GM21576 (cell line): ENCODE results near the gene JOSD1.

Source experiments
- ATAC-seq: cut with Tn5 transposase; IDR thresholded peaks from one replicate; pipeline ENCODE4 v1.9.1; 2021; ENCODE audit warnings: mild to moderate bottlenecking, moderate library complexity; ENCODE audit not compliant: unreplicated experiment

JOSD1 gene

GRCh38 chr22:38700789-38701628, at the start of gene JOSD1:
Gene JOSD1, minus strand, starts transcription at chr22:38700943. Its CDS starts 956 bp downstream, at chr22:38699987.
- ATAC-seq, result peak; percentile 32

DNA sequence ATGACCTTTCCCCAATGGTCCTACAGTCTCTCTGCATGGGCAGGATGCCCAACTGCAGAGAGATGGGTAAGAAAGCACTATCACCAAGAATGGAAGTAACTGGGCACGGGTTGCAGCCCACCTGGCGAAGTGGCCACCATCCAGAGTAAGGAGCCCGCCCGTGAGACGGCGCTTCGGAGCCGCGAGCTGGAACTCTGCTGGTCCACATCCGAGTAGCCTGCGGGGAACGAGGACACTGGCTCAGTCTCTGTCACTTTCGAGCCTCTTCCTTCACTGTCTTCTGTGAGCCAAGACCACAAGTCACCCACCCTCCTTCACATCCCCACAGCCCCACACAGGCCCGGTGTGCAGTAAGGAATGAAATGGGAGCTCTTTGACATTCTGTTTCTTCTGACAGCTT, 49.4 kb upstream of the JOSD1 start:
- no peak for ATAC-seq

GRCh38 chr22:38748487-38749136, 47.9 kb upstream of the JOSD1 start:
- no peak for ATAC-seq

- ATAC-seq, result no peak
Observed at GRCh38 chr22:38745676-38746460, 45.1 kb upstream of the JOSD1 start.

DNA sequence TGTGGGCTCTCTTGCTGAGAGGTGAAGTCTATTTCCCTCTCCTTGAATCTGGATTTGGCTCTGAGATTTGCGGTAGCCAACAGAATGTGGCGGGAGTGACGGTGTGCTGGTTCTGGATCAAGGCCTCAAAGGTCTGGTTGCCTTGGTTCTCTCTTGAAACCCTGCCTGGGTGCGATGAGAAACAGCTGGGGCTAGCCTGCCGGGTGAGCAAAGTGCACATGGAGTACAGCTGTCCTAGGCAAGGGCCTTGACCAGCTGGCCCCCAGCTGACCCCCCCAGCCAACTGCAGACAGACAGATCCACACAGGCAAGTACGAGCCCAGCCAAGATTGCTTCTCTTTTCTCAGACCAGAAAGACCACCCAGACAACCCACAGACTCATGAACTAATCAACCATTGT, 44.2 kb upstream of the JOSD1 start:
- no peak for ATAC-seq

GRCh38 chr22:38742176-38742942, 41.6 kb upstream of the JOSD1 start:
- no peak for ATAC-seq

DNA sequence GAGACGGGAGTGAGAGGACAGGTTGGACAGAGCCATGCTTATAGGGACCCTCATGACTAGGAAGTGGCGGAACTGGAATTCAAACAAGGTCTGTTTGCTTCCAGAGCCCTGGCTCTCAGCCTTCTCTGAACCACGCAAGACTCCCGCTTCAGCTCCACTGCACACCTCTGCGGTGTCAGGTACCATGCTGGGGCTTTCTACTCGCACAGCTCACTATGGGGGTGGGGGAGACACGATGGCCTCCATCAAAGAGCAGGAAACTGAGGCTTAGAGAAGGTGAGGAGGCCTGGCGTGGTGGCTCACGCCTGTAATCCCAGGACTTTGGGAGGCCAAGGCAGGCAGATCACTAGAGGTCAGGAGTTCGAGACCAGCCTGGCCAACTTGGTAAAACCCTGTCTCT, 40.8 kb upstream of the JOSD1 start:
- no peak for ATAC-seq

- no peak for ATAC-seq
Observed at GRCh38 chr22:38741166-38741565, 40.4 kb upstream of the JOSD1 start.

DNA sequence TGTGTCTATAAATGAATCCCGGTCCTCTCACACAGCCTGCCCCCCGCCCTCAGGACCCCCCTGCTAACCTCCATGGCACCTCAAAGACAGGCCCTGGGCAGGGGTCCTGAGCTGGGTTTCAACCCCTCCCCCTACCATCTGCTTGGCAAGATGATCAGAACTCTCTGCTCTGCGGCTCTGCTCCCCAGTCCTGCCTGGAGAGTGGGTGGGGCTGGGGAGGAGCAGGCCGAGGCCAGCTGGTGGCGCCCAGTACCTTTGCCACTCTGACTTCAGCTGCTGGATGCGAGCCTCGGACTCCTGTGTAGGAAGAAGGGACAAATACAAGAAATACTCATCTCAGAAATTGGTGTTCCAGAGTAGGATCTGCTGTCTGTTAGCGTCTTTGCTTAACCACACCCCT, 40.0 kb upstream of the JOSD1 start:
- ATAC-seq, result no peak

- ATAC-seq, result no peak
Observed at GRCh38 chr22:38740116-38740723, 39.5 kb upstream of the JOSD1 start.

DNA sequence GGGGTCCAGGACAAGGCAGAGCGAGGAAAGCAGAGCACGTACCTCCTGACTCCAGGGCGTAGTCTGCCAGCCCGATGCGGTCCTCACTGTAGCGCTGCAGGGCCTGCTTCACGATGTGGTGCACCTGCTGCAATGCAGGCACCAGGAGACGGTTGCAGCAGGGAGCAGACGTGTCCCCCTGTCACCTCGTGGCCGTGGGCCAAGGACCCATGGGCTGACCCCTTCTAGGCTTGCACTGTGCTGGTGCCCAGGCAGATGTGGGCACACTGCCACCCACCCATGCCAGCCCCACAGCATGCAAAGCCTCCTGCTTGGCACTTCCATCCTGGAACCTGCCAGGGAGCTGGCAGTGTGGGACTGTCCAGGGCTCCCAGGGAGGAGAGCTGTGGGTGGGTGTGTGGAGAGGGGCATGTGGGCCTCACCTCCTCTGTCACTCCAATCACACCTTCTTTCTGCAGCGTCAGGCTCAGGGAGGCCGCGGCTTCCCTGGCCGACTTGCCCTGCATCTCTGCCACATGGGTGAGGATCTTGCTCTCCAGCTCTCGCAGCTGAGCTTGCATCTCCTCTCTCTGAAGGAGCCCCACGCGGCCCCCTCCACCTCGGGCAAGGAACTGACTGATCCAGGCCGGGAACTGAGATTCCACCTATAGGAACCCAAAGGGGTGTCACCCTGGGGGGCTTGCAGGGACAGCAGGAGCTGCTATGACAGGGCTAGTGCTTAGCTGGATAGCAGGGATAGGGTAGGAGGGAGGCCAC, 38.7 kb upstream of the JOSD1 start:
- ATAC-seq, result no peak

DNA sequence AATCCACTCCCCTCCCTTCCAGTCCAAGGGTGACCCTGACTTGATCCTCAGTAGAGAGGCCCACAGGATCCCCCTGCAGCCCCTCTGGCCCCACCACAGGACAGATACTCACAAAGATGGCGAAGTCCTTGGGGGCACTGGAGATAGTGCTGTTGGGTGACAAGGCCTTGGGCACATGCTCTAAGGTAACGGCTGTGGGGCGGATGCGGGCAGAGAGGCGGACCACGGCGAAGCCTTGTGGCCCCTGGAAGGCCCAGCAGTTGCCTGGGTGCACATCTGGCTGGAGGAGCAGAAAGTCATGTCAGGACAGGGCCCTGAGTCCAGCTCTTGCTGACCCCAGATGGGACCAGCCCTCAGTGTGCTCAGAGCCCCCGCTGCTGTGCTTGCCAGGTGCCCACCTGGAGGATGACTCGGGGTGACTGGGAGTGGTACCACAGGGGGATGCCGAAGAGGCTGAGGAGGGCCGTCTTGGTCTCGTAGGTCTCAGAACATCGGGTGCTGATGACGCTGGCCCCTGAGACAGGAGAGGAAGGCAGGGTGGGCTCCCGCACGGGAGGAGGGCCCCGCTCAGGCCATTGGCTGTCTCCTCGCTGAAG, 37.8 kb upstream of the JOSD1 start:
- no peak for ATAC-seq

- no peak for ATAC-seq
Observed at GRCh38 chr22:38737302-38738060, 36.7 kb upstream of the JOSD1 start.

- no peak for ATAC-seq
Observed at GRCh38 chr22:38736257-38736570, 35.5 kb upstream of the JOSD1 start.

- ATAC-seq, result no peak
Observed at GRCh38 chr22:38735465-38736256, 34.9 kb upstream of the JOSD1 start.

DNA sequence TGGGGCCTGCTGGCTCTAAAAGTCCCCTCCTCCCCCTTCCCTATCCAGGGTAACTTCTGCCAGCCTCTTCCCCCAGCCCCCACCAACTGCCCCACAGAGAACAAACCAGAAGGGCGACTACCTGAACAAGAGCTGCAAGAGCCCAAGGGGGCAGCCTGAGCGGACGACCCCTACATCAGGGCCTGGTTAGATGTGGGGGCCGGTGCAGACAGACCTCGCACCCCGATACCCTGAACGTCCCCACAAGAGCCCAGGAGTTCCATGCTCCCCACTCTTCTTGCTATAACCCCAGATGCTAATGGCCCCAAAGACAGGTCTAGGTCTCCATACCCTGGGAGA, 34.4 kb upstream of the JOSD1 start:
- no peak for ATAC-seq

- ATAC-seq, result no peak
Observed at GRCh38 chr22:38734421-38735100, 33.8 kb upstream of the JOSD1 start.
